ENCODE measurements around the gene SETD7. TPM values are rescaled to one million over a fixed set of nuclear protein-coding genes. Genes with fewer than 3 reads are reported as not detected.

Gene SETD7
- total RNA-seq, 1 experiment from 2014 or later: 29.6 TPM

DNA sequence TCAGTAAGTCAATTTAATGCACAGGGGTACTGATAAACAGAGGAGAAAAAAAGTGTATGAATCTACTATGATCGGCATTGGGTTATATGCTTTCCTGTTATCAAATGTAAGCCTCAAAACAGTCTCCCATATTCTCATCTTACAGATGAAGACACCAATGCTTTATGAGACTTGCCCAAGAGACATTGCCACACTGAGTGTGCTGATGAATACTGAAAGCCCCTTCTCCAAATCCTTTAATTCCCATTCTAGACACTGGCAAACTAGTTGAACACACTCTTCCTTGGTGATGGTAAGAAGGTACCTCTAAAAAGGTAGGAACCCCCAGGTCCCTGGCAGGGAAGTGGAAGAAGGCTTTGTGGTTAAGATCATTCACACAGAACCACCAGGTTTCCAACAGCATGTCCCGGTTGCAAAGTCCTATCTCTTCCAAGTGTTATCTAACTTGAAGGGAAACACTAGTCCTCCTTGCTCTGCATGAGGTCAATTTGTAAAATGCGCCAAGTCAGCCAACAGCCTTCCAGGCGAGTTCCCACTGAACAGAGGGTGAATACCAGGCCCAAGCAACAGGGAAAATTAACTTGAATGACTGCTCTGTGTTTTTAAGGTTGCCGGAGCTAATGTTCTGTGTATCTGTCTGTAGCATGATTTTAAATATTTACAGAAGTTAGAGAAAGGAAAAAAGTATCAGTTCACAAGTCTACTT is 5.1 kb downstream of the SETD7 start:
- Histone ChIP-seq H3K9ac (ENCODE audit: low read length) (no peak overlapping the region), H3K27ac (ENCODE audit: low read length) (no peak overlapping the region), H3K9me2 (replicated peaks; ENCODE audit: low read length) (no peaks in the 10 kb centered on the region), H3K36me3 (ENCODE audit: low read depth, low read length) (0 out of 2 replicates have a peak, but pooled peaks cover 4% of the 10 kb centered on the region), H3K4me3 (ENCODE audit: low read length) (no peak overlapping the region), H4K20me1 (ENCODE audit: low read length) (0 out of 2 replicates have a peak, but pooled peaks cover 4% of the 10 kb centered on the region), H2AFZ (ENCODE audit: low read length) (no peak overlapping the region), H3K79me2 (ENCODE audit: low read length) (peaks cover 97% of the 10 kb centered on the region), H3F3A (ENCODE audit: low read length, unreplicated experiment) (no peaks in the 10 kb centered on the region), H3K4me1 (ENCODE audit: insufficient read depth, low read length) (peaks cover 12% of the 10 kb centered on the region), H3K9me3 (ENCODE audit: low read length) (no peaks in the 10 kb centered on the region), H3K27me3 (ENCODE audit: low read length) (no peaks in the 10 kb centered on the region), H3K4me2 (ENCODE audit: low read length) (no peak overlapping the region)
- intact Hi-C loops (cut with micrococcal nuclease): no loop called here
- CTCF ChIA-PET: no interaction called here
- TF ChIP-seq, protein P1, sequence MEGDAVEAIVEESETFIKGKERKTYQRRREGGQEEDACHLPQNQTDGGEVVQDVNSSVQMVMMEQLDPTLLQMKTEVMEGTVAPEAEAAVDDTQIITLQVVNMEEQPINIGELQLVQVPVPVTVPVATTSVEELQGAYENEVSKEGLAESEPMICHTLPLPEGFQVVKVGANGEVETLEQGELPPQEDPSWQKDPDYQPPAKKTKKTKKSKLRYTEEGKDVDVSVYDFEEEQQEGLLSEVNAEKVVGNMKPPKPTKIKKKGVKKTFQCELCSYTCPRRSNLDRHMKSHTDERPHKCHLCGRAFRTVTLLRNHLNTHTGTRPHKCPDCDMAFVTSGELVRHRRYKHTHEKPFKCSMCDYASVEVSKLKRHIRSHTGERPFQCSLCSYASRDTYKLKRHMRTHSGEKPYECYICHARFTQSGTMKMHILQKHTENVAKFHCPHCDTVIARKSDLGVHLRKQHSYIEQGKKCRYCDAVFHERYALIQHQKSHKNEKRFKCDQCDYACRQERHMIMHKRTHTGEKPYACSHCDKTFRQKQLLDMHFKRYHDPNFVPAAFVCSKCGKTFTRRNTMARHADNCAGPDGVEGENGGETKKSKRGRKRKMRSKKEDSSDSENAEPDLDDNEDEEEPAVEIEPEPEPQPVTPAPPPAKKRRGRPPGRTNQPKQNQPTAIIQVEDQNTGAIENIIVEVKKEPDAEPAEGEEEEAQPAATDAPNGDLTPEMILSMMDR (conservative IDR thresholded peaks at IDR 0.05; ENCODE audit: low read depth, low read length): no peak
- TF ChIP-seq EZH2 (IDR thresholded peaks at IDR 0.05; ENCODE audit: low read length, unreplicated experiment): no peak
- no peak for TF ChIP-seq EZH2phosphoT487 (IDR thresholded peaks at IDR 0.05; ENCODE audit: borderline replicate concordance, low read length)
- BruUV-seq (replicated peaks): no TSS peak
- DNase-seq (no peak), ATAC-seq (no peak)
- POLR2A ChIA-PET (ENCODE audit: unreplicated experiment): no interaction called here

DNA sequence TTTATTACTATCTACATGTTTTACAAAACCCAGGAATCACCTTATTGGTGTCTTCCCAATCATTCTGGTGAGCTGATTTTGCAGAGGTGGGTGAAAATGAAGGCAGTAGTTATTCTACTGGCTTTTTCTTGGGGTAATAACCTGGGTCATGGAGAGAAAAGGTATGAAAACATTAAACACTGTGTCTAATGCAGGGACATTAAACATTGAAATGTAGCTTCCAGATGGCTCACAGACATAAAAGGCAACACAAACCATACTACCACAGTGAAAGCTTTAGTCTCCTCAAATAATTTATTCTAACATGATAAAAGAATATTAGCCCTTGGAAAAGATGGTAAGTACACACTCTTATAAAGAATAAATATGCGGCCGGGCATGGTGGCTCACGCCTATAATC is 8.0 kb downstream of the SETD7 start:
- no peak overlapping the region for H3K4me2 ChIP-seq (ENCODE audit: low read length)
- H3K27me3 ChIP-seq (ENCODE audit: low read length): no peaks in the 10 kb centered on the region
- POLR2A ChIA-PET (ENCODE audit: unreplicated experiment): no interaction called here
- H3K9ac ChIP-seq (ENCODE audit: low read length): no peak overlapping the region
- peaks cover 4% of the 10 kb centered on the region; the same call in 1 of the 2 replicates for H3K36me3 ChIP-seq (ENCODE audit: low read depth, low read length)
- TF ChIP-seq, protein P1 (conservative IDR thresholded peaks at IDR 0.05; ENCODE audit: low read depth, low read length): no peak
- no peak for TF ChIP-seq EZH2phosphoT487 (IDR thresholded peaks at IDR 0.05; ENCODE audit: borderline replicate concordance, low read length)
- H4K20me1 ChIP-seq (ENCODE audit: low read length): no peaks in the 10 kb centered on the region
- peaks cover 74% of the 10 kb centered on the region for H3K79me2 ChIP-seq (ENCODE audit: low read length)
- H3K4me3 ChIP-seq (ENCODE audit: low read length): no peak overlapping the region
- H3F3A ChIP-seq (ENCODE audit: low read length, unreplicated experiment): no peaks in the 10 kb centered on the region
- ATAC-seq (no peak), DNase-seq (no peak)
- BruUV-seq (replicated peaks): no TSS peak
- H3K9me2 ChIP-seq (replicated peaks; ENCODE audit: low read length): no peaks in the 10 kb centered on the region
- no peaks in the 10 kb centered on the region for H3K9me3 ChIP-seq (ENCODE audit: low read length)
- CTCF ChIA-PET: no interaction called here
- H2AFZ ChIP-seq (ENCODE audit: low read length): no peak overlapping the region
- H3K4me1 ChIP-seq (ENCODE audit: insufficient read depth, low read length): no peaks in the 10 kb centered on the region
- intact Hi-C loops (cut with micrococcal nuclease): no loop called here
- H3K27ac ChIP-seq (ENCODE audit: low read length): no peak overlapping the region

DNA sequence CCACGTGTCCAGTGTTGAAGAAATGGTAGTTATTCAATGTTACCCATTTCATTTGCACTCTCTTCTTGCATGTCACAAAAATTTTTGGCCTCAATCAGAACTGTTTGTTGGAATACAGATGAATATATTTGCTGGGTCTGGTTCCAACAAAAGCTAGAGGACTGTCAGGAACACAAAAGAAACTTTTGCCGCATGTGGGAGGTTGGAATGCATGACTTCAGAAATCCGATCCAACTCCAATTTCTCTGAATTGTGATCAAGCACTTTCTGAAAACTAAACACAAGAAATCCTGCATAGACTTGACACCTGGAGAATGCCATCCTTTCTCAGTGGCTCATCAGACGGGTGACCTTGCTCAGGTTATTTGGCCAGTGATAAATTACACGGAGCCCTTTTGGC is 15.4 kb downstream of the SETD7 start:
- Histone ChIP-seq H3K9ac (ENCODE audit: low read length) (no peak overlapping the region), H3K79me2 (ENCODE audit: low read length) (peaks cover 18% of the 10 kb centered on the region; the same call in 1 of the 2 replicates), H3K36me3 (ENCODE audit: low read depth, low read length) (peaks cover 12% of the 10 kb centered on the region), H3F3A (ENCODE audit: low read length, unreplicated experiment) (no peaks in the 10 kb centered on the region), H3K27ac (ENCODE audit: low read length) (no peak overlapping the region), H3K4me1 (ENCODE audit: insufficient read depth, low read length) (no peaks in the 10 kb centered on the region), H3K4me3 (ENCODE audit: low read length) (no peak overlapping the region), H3K4me2 (ENCODE audit: low read length) (no peak overlapping the region), H3K9me2 (replicated peaks; ENCODE audit: low read length) (no peaks in the 10 kb centered on the region), H2AFZ (ENCODE audit: low read length) (no peak overlapping the region), H4K20me1 (ENCODE audit: low read length) (no peaks in the 10 kb centered on the region), H3K9me3 (ENCODE audit: low read length) (no peaks in the 10 kb centered on the region), H3K27me3 (ENCODE audit: low read length) (no peaks in the 10 kb centered on the region)
- BruUV-seq (replicated peaks): no TSS peak
- TF ChIP-seq EZH2phosphoT487 (IDR thresholded peaks at IDR 0.05; ENCODE audit: borderline replicate concordance, low read length): no peak
- no peak for TF ChIP-seq EZH2 (IDR thresholded peaks at IDR 0.05; ENCODE audit: low read length, unreplicated experiment)
- TF ChIP-seq, protein P1 (conservative IDR thresholded peaks at IDR 0.05; ENCODE audit: low read depth, low read length): no peak
- ChIA-PET POLR2A (ENCODE audit: unreplicated experiment) (no interaction called here), CTCF (no interaction called here)
- intact Hi-C loops (cut with micrococcal nuclease): no loop called here
- ATAC-seq (no peak), DNase-seq (no peak)

Data from PC-3 (cell line).